Osteoblast (primary cell): ENCODE data around the gene NCK2. TPM values are rescaled to one million over a fixed set of nuclear protein-coding genes. Genes with fewer than 3 reads are reported as not detected.
A peak's percentile ranks its signal among the peaks of the same experiment; 100 is the strongest.

Experiments
- DNase-seq: peaks from one replicate; pipeline ENCODE4 v3.0.0; 2011; ENCODE audit warnings: low spot score, mixed read lengths; ENCODE audit not compliant: insufficient read length; ENCODE audit errors: missing footprints
- H2AFZ ChIP-seq: 2 replicates; pipeline ENCODE4 v1.6.0; 2011; ENCODE audit warnings: mild to moderate bottlenecking, low read length
- H3K27ac ChIP-seq: 2 replicates; pipeline ENCODE4 v1.5.1; 2011; ENCODE audit warnings: mild to moderate bottlenecking, low read depth, low read length, moderate library complexity
- H3K27me3 ChIP-seq: 2 replicates; pipeline ENCODE4 v1.6.0; 2012; ENCODE audit warnings: mild to moderate bottlenecking, control low read depth, inconsistent platforms, low read length, moderate library complexity; ENCODE audit not compliant: insufficient read depth
- H3K36me3 ChIP-seq: 2 replicates; pipeline ENCODE4 v1.5.1; 2011; ENCODE audit warnings: mild to moderate bottlenecking, low read length, control low read depth, moderate library complexity; ENCODE audit not compliant: insufficient read depth
- H3K4me1 ChIP-seq: 2 replicates; pipeline ENCODE4 v1.5.1; 2011; ENCODE audit warnings: mild to moderate bottlenecking, low read length, control low read depth, moderate library complexity; ENCODE audit not compliant: insufficient read depth
- H3K4me2 ChIP-seq: 2 replicates; pipeline ENCODE4 v1.6.0; 2011; ENCODE audit warnings: mild to moderate bottlenecking, low read length; ENCODE audit not compliant: insufficient read depth
- H3K4me3 ChIP-seq: fragments of 200-600 bp; sonication (generic); 3 replicates; pipeline ENCODE4 v1.5.1; 2012; ENCODE audit warnings: mild to moderate bottlenecking, low read length, inconsistent platforms; ENCODE audit not compliant: insufficient read depth
- H3K79me2 ChIP-seq: 2 replicates; pipeline ENCODE4 v1.6.0; 2012; ENCODE audit warnings: mild to moderate bottlenecking, low read length, control low read depth, inconsistent platforms; ENCODE audit not compliant: insufficient read depth
- H3K9me3 ChIP-seq: 2 replicates; pipeline ENCODE4 v1.5.1; 2011; ENCODE audit warnings: low read depth, low read length, control low read depth
- H4K20me1 ChIP-seq: 2 replicates; pipeline ENCODE4 v1.6.0; 2012; ENCODE audit warnings: mild to moderate bottlenecking, low read length, control low read depth; ENCODE audit not compliant: insufficient read depth
- CTCF ChIP-seq: IDR thresholded peaks from 2 replicates; pipeline ENCODE4 v1.5.1; 2011; ENCODE audit warnings: mild to moderate bottlenecking, low read depth, low read length, moderate library complexity; ENCODE audit errors: extremely low read depth
- total RNA-seq: library from RNA; depleted of rRNA; stranded (reverse); fragments of >200 nt; gene quantifications from 2 replicates; pipeline ENCODE4 v1.2.3, GENCODE V29; 2012

The NCK2 gene
- total RNA-seq, 1 donor: 28.6 TPM

GRCh38 chr2:105883911-105884694 lies 139.4 kb downstream of the NCK2 start:
- peaks cover 19% of the 10 kb centered on the region for H3K79me2 ChIP-seq
- no peak overlapping the region for H3K4me3 ChIP-seq
- H3K27me3 ChIP-seq: no peaks in the 10 kb centered on the region
- TF ChIP-seq CTCF: no peak
- H3K9me3 ChIP-seq: peaks cover 3% of the 10 kb centered on the region
- H2AFZ ChIP-seq: no peak overlapping the region
- H3K4me1 ChIP-seq: peaks cover 28% of the 10 kb centered on the region
- DNase-seq: no peak
- H3K27ac ChIP-seq: no peak overlapping the region
- H4K20me1 ChIP-seq: peaks cover 5% of the 10 kb centered on the region
- no peaks in the 10 kb centered on the region for H3K36me3 ChIP-seq
- H3K4me2 ChIP-seq: no peak overlapping the region

GRCh38 chr2:105885456-105885855 lies 140.7 kb downstream of the NCK2 start:
- H3K9me3 ChIP-seq: peaks cover 3% of the 10 kb centered on the region
- H4K20me1 ChIP-seq: peaks cover 5% of the 10 kb centered on the region
- H3K4me1 ChIP-seq: peaks cover 28% of the 10 kb centered on the region
- no peaks in the 10 kb centered on the region for H3K36me3 ChIP-seq
- no peak overlapping the region for H3K4me3 ChIP-seq
- no peak for DNase-seq
- no peaks in the 10 kb centered on the region for H3K27me3 ChIP-seq
- no peak overlapping the region for H2AFZ ChIP-seq
- H3K4me2 ChIP-seq: peak overlapping the region; percentile 39
- H3K27ac ChIP-seq: no peak overlapping the region
- no peak for TF ChIP-seq CTCF
- peaks cover 22% of the 10 kb centered on the region for H3K79me2 ChIP-seq

GRCh38 chr2:105886029-105886454 lies 141.3 kb downstream of the NCK2 start:
- H3K36me3 ChIP-seq: no peaks in the 10 kb centered on the region
- no peak overlapping the region for H2AFZ ChIP-seq
- no peak for TF ChIP-seq CTCF
- H3K27ac ChIP-seq: peak overlapping the region; percentile 19
- H3K27me3 ChIP-seq: no peaks in the 10 kb centered on the region
- peak overlapping the region; percentile 39 for H3K4me2 ChIP-seq
- peak; percentile 86 for DNase-seq
- H3K4me3 ChIP-seq: no peak overlapping the region
- peaks cover 28% of the 10 kb centered on the region for H3K4me1 ChIP-seq
- peaks cover 3% of the 10 kb centered on the region for H3K9me3 ChIP-seq
- H4K20me1 ChIP-seq: peaks cover 10% of the 10 kb centered on the region
- peaks cover 28% of the 10 kb centered on the region for H3K79me2 ChIP-seq

- TF ChIP-seq CTCF: no peak
- Histone ChIP-seq H3K4me2 (no peak overlapping the region), H3K4me1 (peaks cover 28% of the 10 kb centered on the region), H3K79me2 (peaks cover 30% of the 10 kb centered on the region), H4K20me1 (peaks cover 11% of the 10 kb centered on the region), H2AFZ (no peak overlapping the region), H3K4me3 (no peak overlapping the region), H3K27ac (peak overlapping the region; percentile 19), H3K36me3 (no peaks in the 10 kb centered on the region), H3K27me3 (no peaks in the 10 kb centered on the region), H3K9me3 (peaks cover 3% of the 10 kb centered on the region)
- no peak for DNase-seq
Observed at GRCh38 chr2:105886687-105887086, 142.0 kb downstream of the NCK2 start.
